Calu3 (cell line): Measurements from ENCODE around the gene IPPK. TPM values are rescaled to one million over a fixed set of nuclear protein-coding genes. Genes with fewer than 3 reads are reported as not detected.

ENCODE experiments used
- BruUV-seq: library from RNA; stranded (reverse); fragments of 400-500 nt; replicated peaks from 2 replicates; lab custom pipeline; 2021; lab: Mats Ljungman, UMichigan
- CTCF ChIA-PET: fragments of 300-600 bp; sonication (Branson Sonifier 250); formaldehyde crosslinking; loops from one replicate; lab custom pipeline; 2022; ENCODE audit warnings: antibody characterized with exemption; lab: Charles Lee
- DNase-seq: peaks from one replicate; pipeline ENCODE4 v3.0.0; 2022
- H3K27ac Mint-ChIP-seq: one replicate; pipeline ENCODE4 v1.8.0; 2022; ENCODE audit warnings: mixed read lengths; ENCODE audit not compliant: unreplicated experiment
- H3K27me3 Mint-ChIP-seq: one replicate; pipeline ENCODE4 v1.8.0; 2022; ENCODE audit warnings: mixed read lengths; ENCODE audit not compliant: unreplicated experiment
- H3K36me3 Mint-ChIP-seq: one replicate; pipeline ENCODE4 v1.8.0; 2022; ENCODE audit warnings: mild to moderate bottlenecking, moderate library complexity, mixed read lengths; ENCODE audit not compliant: insufficient read depth, unreplicated experiment
- H3K4me1 Mint-ChIP-seq: one replicate; pipeline ENCODE4 v1.8.0; 2022; ENCODE audit warnings: mild to moderate bottlenecking, low read depth, mixed read lengths; ENCODE audit not compliant: unreplicated experiment
- H3K4me3 Mint-ChIP-seq: one replicate; pipeline ENCODE4 v1.8.0; 2022; ENCODE audit warnings: mild to moderate bottlenecking, low read depth, moderate library complexity, mixed read lengths; ENCODE audit not compliant: unreplicated experiment
- H3K9me3 Mint-ChIP-seq: one replicate; pipeline ENCODE4 v1.8.0; 2022; ENCODE audit warnings: low read depth, mixed read lengths; ENCODE audit not compliant: unreplicated experiment
- intact Hi-C: fragments of 100-400 bp; cut with micrococcal nuclease; formaldehyde crosslinking; loops from one replicate; pipeline ENCODE4 v1.10.0; 2022; ENCODE audit not compliant: unreplicated experiment
- total RNA-seq: library from RNA; stranded (reverse); gene quantifications from 2 replicates; pipeline ENCODE4 v1.2.3, GENCODE V29; 2022
- TF ChIP-seq, protein P1 (sequence below): fragments of 200-600 bp; IDR thresholded peaks from one replicate; pipeline ENCODE4 v1.8.0; 2022; ENCODE audit warnings: antibody characterized with exemption; ENCODE audit not compliant: unreplicated experiment

Gene IPPK
- total RNA-seq, 1 experiment from 2014 or later = 8.9 TPM

GRCh38 chr9:92618633-92619225, 51.2 kb downstream of the IPPK start:
- H3K27me3 Mint-ChIP-seq = no peaks in the 10 kb centered on the region
- H3K4me3 Mint-ChIP-seq = no peak overlapping the region
- CTCF ChIA-PET = no interaction called here
- TF ChIP-seq, protein P1, sequence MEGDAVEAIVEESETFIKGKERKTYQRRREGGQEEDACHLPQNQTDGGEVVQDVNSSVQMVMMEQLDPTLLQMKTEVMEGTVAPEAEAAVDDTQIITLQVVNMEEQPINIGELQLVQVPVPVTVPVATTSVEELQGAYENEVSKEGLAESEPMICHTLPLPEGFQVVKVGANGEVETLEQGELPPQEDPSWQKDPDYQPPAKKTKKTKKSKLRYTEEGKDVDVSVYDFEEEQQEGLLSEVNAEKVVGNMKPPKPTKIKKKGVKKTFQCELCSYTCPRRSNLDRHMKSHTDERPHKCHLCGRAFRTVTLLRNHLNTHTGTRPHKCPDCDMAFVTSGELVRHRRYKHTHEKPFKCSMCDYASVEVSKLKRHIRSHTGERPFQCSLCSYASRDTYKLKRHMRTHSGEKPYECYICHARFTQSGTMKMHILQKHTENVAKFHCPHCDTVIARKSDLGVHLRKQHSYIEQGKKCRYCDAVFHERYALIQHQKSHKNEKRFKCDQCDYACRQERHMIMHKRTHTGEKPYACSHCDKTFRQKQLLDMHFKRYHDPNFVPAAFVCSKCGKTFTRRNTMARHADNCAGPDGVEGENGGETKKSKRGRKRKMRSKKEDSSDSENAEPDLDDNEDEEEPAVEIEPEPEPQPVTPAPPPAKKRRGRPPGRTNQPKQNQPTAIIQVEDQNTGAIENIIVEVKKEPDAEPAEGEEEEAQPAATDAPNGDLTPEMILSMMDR = no peak
- H3K4me1 Mint-ChIP-seq = no peaks in the 10 kb centered on the region
- intact Hi-C loops = no loop called here
- no peak for DNase-seq
- no peak overlapping the region for H3K27ac Mint-ChIP-seq
- no peaks in the 10 kb centered on the region for H3K36me3 Mint-ChIP-seq
- BruUV-seq = no TSS peak
- H3K9me3 Mint-ChIP-seq = no peaks in the 10 kb centered on the region

- H3K27ac Mint-ChIP-seq = no peak overlapping the region
- no peak overlapping the region for H3K4me3 Mint-ChIP-seq
- CTCF ChIA-PET = no interaction called here
- H3K27me3 Mint-ChIP-seq = no peaks in the 10 kb centered on the region
- no peaks in the 10 kb centered on the region for H3K36me3 Mint-ChIP-seq
- H3K4me1 Mint-ChIP-seq = no peaks in the 10 kb centered on the region
- TF ChIP-seq, protein P1 = no peak
- DNase-seq = no peak
- BruUV-seq = no TSS peak
- intact Hi-C loops = no loop called here
- no peaks in the 10 kb centered on the region for H3K9me3 Mint-ChIP-seq
Measured at GRCh38 chr9:92617951-92618510, 51.9 kb downstream of the IPPK start.

- H3K27me3 Mint-ChIP-seq = no peaks in the 10 kb centered on the region
- H3K4me3 Mint-ChIP-seq = no peak overlapping the region
Measured at GRCh38 chr9:92617195-92617813, 52.6 kb downstream of the IPPK start.

DNA sequence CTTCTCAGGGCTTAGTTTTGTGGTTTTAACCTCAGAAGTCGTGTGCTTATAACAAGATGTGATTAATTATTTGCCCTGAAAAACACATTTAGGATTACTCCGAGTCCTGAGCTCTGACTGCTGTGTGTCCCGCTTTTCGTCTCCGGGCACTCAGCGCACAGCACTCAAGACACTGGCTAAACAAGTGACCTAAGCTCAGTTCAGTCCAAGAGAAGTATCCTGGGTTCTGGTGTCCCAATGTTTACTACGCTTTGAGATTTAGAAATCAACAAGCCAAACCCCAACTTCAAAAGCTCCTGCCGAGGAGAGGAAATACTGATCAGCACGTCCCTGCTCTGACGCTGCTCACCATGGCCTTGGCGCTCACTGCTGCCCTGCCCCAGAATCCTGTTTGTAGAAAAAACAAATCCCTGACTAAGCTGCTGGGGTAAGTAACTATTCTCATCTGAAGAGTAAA, 53.2 kb downstream of the IPPK start:
- Mint-ChIP-seq H3K9me3 (no peaks in the 10 kb centered on the region), H3K27ac (no peak overlapping the region), H3K27me3 (no peaks in the 10 kb centered on the region), H3K4me3 (no peak overlapping the region), H3K4me1 (no peaks in the 10 kb centered on the region), H3K36me3 (no peaks in the 10 kb centered on the region)
- BruUV-seq = no TSS peak
- CTCF ChIA-PET = no interaction called here
- TF ChIP-seq, protein P1 = no peak
- DNase-seq = no peak
- intact Hi-C loops = no loop called here

More at GRCh38 chr9:92617195-92617813, 52.6 kb downstream of the IPPK start:
- CTCF ChIA-PET = no interaction called here
- no peaks in the 10 kb centered on the region for H3K9me3 Mint-ChIP-seq
- TF ChIP-seq, protein P1 = no peak
- no peak overlapping the region for H3K27ac Mint-ChIP-seq
- no peaks in the 10 kb centered on the region for H3K4me1 Mint-ChIP-seq
- no TSS peak for BruUV-seq
- intact Hi-C loops = no loop called here
- DNase-seq = no peak
- no peaks in the 10 kb centered on the region for H3K36me3 Mint-ChIP-seq
